Chondrocyte (in vitro differentiated cells): ENCODE measurements around the gene FHIT. TPM values are rescaled to one million over a fixed set of nuclear protein-coding genes. Genes with fewer than 3 reads are reported as not detected.

Experiments used
- DNase-seq: peaks from one replicate; pipeline ENCODE4 v3.0.0; 2021; ENCODE audit warnings: mixed read lengths, low spot score
- H3K27ac Mint-ChIP-seq: one replicate; pipeline ENCODE4 v1.8.0; 2021; ENCODE audit warnings: mild to moderate bottlenecking, moderate library complexity, mixed read lengths; ENCODE audit not compliant: unreplicated experiment
- H3K27me3 Mint-ChIP-seq: 2 replicates; pipeline ENCODE4 v1.8.0; 2021; ENCODE audit warnings: low read depth, mixed read lengths
- H3K36me3 Mint-ChIP-seq: 2 replicates; pipeline ENCODE4 v1.8.0; 2021; ENCODE audit warnings: low read depth, mixed read lengths
- H3K4me1 Mint-ChIP-seq: 2 replicates; pipeline ENCODE4 v1.8.0; 2021; ENCODE audit warnings: low read depth, mild to moderate bottlenecking, mixed read lengths
- H3K4me3 Mint-ChIP-seq: one replicate; pipeline ENCODE4 v1.8.0; 2021; ENCODE audit warnings: mild to moderate bottlenecking, moderate library complexity, mixed read lengths; ENCODE audit not compliant: unreplicated experiment
- H3K9me3 Mint-ChIP-seq: 2 replicates; pipeline ENCODE4 v1.8.0; 2021; ENCODE audit warnings: low read depth, mixed read lengths
- CTCF ChIP-seq: fragments of 200-600 bp; sonication (generic); IDR thresholded peaks from 2 replicates; pipeline ENCODE4 v1.5.0; 2021; ENCODE audit warnings: antibody characterized with exemption, mild to moderate bottlenecking, moderate library complexity
- total RNA-seq: library from RNA; stranded (reverse); gene quantifications from 3 replicates; pipeline ENCODE4 v1.2.1, GENCODE V29; 2021

The FHIT gene
- total RNA-seq, 1 donor from 2014 or later = 3.8 TPM

GRCh38 chr3:59908701-59909100, 1342.6 kb downstream of the FHIT start:
- no peaks in the 10 kb centered on the region for H3K36me3 Mint-ChIP-seq
- no peak overlapping the region for H3K4me3 Mint-ChIP-seq
- peaks cover 5% of the 10 kb centered on the region for H3K4me1 Mint-ChIP-seq
- no peak overlapping the region for H3K27ac Mint-ChIP-seq
- no peak for DNase-seq
- H3K27me3 Mint-ChIP-seq = no peaks in the 10 kb centered on the region
- H3K9me3 Mint-ChIP-seq = no peaks in the 10 kb centered on the region
- TF ChIP-seq CTCF = no peak

- H3K27ac Mint-ChIP-seq = no peak overlapping the region
- no peak for DNase-seq
- no peak overlapping the region for H3K4me3 Mint-ChIP-seq
- no peak for TF ChIP-seq CTCF
- no peaks in the 10 kb centered on the region for H3K27me3 Mint-ChIP-seq
- no peaks in the 10 kb centered on the region for H3K36me3 Mint-ChIP-seq
- no peaks in the 10 kb centered on the region for H3K9me3 Mint-ChIP-seq
- H3K4me1 Mint-ChIP-seq = peaks cover 5% of the 10 kb centered on the region
Measured at GRCh38 chr3:59908280-59908679, 1343.0 kb downstream of the FHIT start.

GRCh38 chr3:59904296-59904695, 1347.0 kb downstream of the FHIT start:
- TF ChIP-seq CTCF = no peak
- Mint-ChIP-seq H3K27me3 (no peaks in the 10 kb centered on the region), H3K4me3 (no peak overlapping the region), H3K4me1 (peaks cover 5% of the 10 kb centered on the region), H3K9me3 (no peaks in the 10 kb centered on the region), H3K36me3 (no peaks in the 10 kb centered on the region), H3K27ac (no peak overlapping the region)
- DNase-seq = no peak

DNA sequence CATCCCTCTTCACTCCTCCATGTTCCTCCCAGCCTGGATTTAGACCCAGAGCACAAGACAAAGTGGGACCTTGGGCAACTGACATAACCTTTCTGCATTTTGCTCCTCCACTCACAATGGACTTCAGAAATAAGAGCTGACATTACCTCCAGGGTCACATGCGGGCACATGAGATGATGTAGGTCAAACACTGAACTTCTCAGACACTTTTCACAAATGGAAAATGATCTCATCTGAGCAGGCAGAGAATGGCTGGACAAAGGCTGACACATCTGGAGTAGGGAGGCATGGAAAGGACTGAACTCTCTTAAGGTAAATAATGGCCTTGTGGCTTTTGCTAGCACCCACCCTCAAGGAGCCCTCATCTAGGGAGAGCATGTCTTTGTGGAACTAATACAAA, 1352.2 kb downstream of the FHIT start:
- Mint-ChIP-seq H3K4me3 (no peak overlapping the region), H3K4me1 (no peaks in the 10 kb centered on the region), H3K27ac (no peak overlapping the region), H3K27me3 (peaks cover 3% of the 10 kb centered on the region), H3K9me3 (peaks cover 2% of the 10 kb centered on the region), H3K36me3 (no peaks in the 10 kb centered on the region)
- TF ChIP-seq CTCF = no peak
- DNase-seq = no peak

- no peaks in the 10 kb centered on the region for H3K36me3 Mint-ChIP-seq
- H3K4me1 Mint-ChIP-seq = no peaks in the 10 kb centered on the region
- TF ChIP-seq CTCF = no peak
- no peak for DNase-seq
- no peak overlapping the region for H3K27ac Mint-ChIP-seq
- H3K27me3 Mint-ChIP-seq = peaks cover 3% of the 10 kb centered on the region
- no peak overlapping the region for H3K4me3 Mint-ChIP-seq
- H3K9me3 Mint-ChIP-seq = peaks cover 2% of the 10 kb centered on the region
Measured at GRCh38 chr3:59895972-59896371, 1355.3 kb downstream of the FHIT start.
